Endodermal cell (in vitro differentiated cells): ENCODE data around the gene FBXO47. TPM values are rescaled to one million over a fixed set of nuclear protein-coding genes. Genes with fewer than 3 reads are reported as not detected.

ENCODE experiments used
- DNase-seq: peaks from one replicate; pipeline ENCODE4 v3.0.0-alpha.2; 2017
- H3K27ac ChIP-seq: 2 replicates; pipeline ENCODE4 v1.5.1; 2013; ENCODE audit warnings: mild to moderate bottlenecking, low read depth, low read length, moderate library complexity
- H3K27me3 ChIP-seq: 2 replicates; pipeline ENCODE4 v1.6.1; 2013; ENCODE audit warnings: mild to moderate bottlenecking, low read length, moderate library complexity; ENCODE audit not compliant: insufficient read depth, control insufficient read depth, poor library complexity, severe bottlenecking
- H3K36me3 ChIP-seq: 2 replicates; pipeline ENCODE4 v1.7.0; 2013; ENCODE audit warnings: mild to moderate bottlenecking, low read length, moderate library complexity; ENCODE audit not compliant: control insufficient read depth, insufficient read depth
- H3K4me1 ChIP-seq: one replicate; pipeline ENCODE4 v1.7.0; 2013; ENCODE audit warnings: low read length; ENCODE audit not compliant: control insufficient read depth, insufficient read depth
- H3K4me3 ChIP-seq: 2 replicates; pipeline ENCODE4 v1.5.1; 2013; ENCODE audit warnings: mild to moderate bottlenecking, low read length, moderate library complexity
- H3K9ac ChIP-seq: 2 replicates; pipeline ENCODE4 v1.6.1; 2013; ENCODE audit warnings: mild to moderate bottlenecking, low read length, moderate library complexity; ENCODE audit not compliant: poor library complexity, severe bottlenecking; ENCODE audit errors: extremely low read depth
- H3K9me3 ChIP-seq: 2 replicates; pipeline ENCODE4 v1.6.1; 2013; ENCODE audit warnings: mild to moderate bottlenecking, low read length, moderate library complexity; ENCODE audit not compliant: control insufficient read depth
- H3K27ac Mint-ChIP-seq: 2 replicates; pipeline ENCODE4 v1.8.0; 2020; ENCODE audit warnings: mixed read lengths
- H3K27me3 Mint-ChIP-seq: 2 replicates; pipeline ENCODE4 v1.8.0; 2021; ENCODE audit warnings: mild to moderate bottlenecking, mixed read lengths; ENCODE audit not compliant: insufficient read depth
- H3K36me3 Mint-ChIP-seq: 2 replicates; pipeline ENCODE4 v1.8.0; 2020; ENCODE audit warnings: low read depth, mixed read lengths
- H3K4me1 Mint-ChIP-seq: 2 replicates; pipeline ENCODE4 v1.8.0; 2020; ENCODE audit warnings: mixed read lengths
- H3K4me3 Mint-ChIP-seq: 2 replicates; pipeline ENCODE4 v1.8.0; 2020; ENCODE audit warnings: mild to moderate bottlenecking, moderate library complexity, mixed read lengths
- H3K9me3 Mint-ChIP-seq: 2 replicates; pipeline ENCODE4 v1.8.0; 2020; ENCODE audit warnings: mild to moderate bottlenecking, mixed read lengths
- CTCF ChIP-seq: fragments of 200-600 bp; sonication (generic); conservative IDR thresholded peaks from 2 replicates; pipeline ENCODE4 v1.5.0; 2021; ENCODE audit warnings: antibody characterized with exemption, mild to moderate bottlenecking
- WGBS, 2 experiments: methylation state at CpG; one replicate each; pipeline versions ENCODE4 v1.1.5 to v1.1.7; 2013; ENCODE audit warnings: missing lambda C conversion rate in 2 of 2, mixed read lengths in 1 of 2; ENCODE audit not compliant: insufficient coverage in 1 of 2, insufficient read length in 1 of 2; 5-methylcytosine and 5-hydroxymethylcytosine counted together
- total RNA-seq, 2 donors: library from RNA; stranded (reverse); fragmentation: NEBNext Ultra II Directional in 1 of 2; extraction: Animal tissue kit (Norgen Biotek cat#: 25700) in 1 of 2; gene quantifications; 2 replicates in 1 of 2; 3 replicates in 1 of 2; pipeline ENCODE4 v1.2.1, GENCODE V29; 2021

Gene FBXO47
- total RNA-seq, 2 donors from 2014 or later = not detected

- H3K27me3 Mint-ChIP-seq = no peaks in the 10 kb centered on the region
- peaks cover 77% of the 10 kb centered on the region for H3K36me3 ChIP-seq
- H3K4me1 ChIP-seq = no peaks in the 10 kb centered on the region
- no peaks in the 10 kb centered on the region for H3K9me3 Mint-ChIP-seq
- TF ChIP-seq CTCF = no peak
- H3K4me3 ChIP-seq = no peak overlapping the region
- H3K27ac Mint-ChIP-seq = no peak overlapping the region
- no peaks in the 10 kb centered on the region for H3K9me3 ChIP-seq
- H3K9ac ChIP-seq = no peak overlapping the region
- peak; percentile 53 for DNase-seq
- H3K27me3 ChIP-seq = no peaks in the 10 kb centered on the region
- no peaks in the 10 kb centered on the region for H3K4me1 Mint-ChIP-seq
- H3K4me3 Mint-ChIP-seq = no peak overlapping the region
- WGBS, 2 experiments = 94 to 98% methylated on average over 5 to 6 of the region's 7 CpGs
- peak overlapping the region; percentile 8 for H3K27ac ChIP-seq
- H3K36me3 Mint-ChIP-seq = peaks cover 54% of the 10 kb centered on the region
Measured at GRCh38 chr17:38906460-38907228, 60.6 kb downstream of the FBXO47 start.

- Mint-ChIP-seq H3K4me3 (no peak overlapping the region), H3K27me3 (no peaks in the 10 kb centered on the region), H3K9me3 (no peaks in the 10 kb centered on the region), H3K4me1 (peaks cover 10% of the 10 kb centered on the region), H3K36me3 (peaks cover 48% of the 10 kb centered on the region), H3K27ac (no peak overlapping the region)
- WGBS, 2 experiments = 92 to 97% methylated on average over 3 to 10 of the region's 10 CpGs
- H3K36me3 ChIP-seq = peaks cover 75% of the 10 kb centered on the region
- no peak overlapping the region for H3K27ac ChIP-seq
- H3K9ac ChIP-seq = no peak overlapping the region
- H3K4me1 ChIP-seq = no peaks in the 10 kb centered on the region
- no peak for TF ChIP-seq CTCF
- no peaks in the 10 kb centered on the region for H3K27me3 ChIP-seq
- no peaks in the 10 kb centered on the region for H3K9me3 ChIP-seq
- no peak overlapping the region for H3K4me3 ChIP-seq
- no peak for DNase-seq
Measured at GRCh38 chr17:38905375-38905774, 61.8 kb downstream of the FBXO47 start.

GRCh38 chr17:38904892-38905291 is 62.3 kb downstream of the FBXO47 start:
- no peaks in the 10 kb centered on the region for H3K27me3 ChIP-seq
- H3K9me3 Mint-ChIP-seq = no peaks in the 10 kb centered on the region
- H3K9ac ChIP-seq = no peak overlapping the region
- no peaks in the 10 kb centered on the region for H3K9me3 ChIP-seq
- H3K27ac ChIP-seq = no peak overlapping the region
- H3K27ac Mint-ChIP-seq = no peak overlapping the region
- peaks cover 10% of the 10 kb centered on the region for H3K4me1 Mint-ChIP-seq
- H3K4me3 Mint-ChIP-seq = no peak overlapping the region
- H3K27me3 Mint-ChIP-seq = no peaks in the 10 kb centered on the region
- H3K36me3 ChIP-seq = peaks cover 70% of the 10 kb centered on the region
- peaks cover 43% of the 10 kb centered on the region for H3K36me3 Mint-ChIP-seq
- H3K4me1 ChIP-seq = no peaks in the 10 kb centered on the region
- DNase-seq = no peak
- 94 to 97% methylated on average over 2 of the region's 3 CpGs for WGBS, 2 experiments
- TF ChIP-seq CTCF = no peak
- H3K4me3 ChIP-seq = no peak overlapping the region
